PFSK-1 (cell line): ENCODE results near the gene TAF7L.

ENCODE experiments used
- FOXP2 ChIP-seq: optimal IDR thresholded peaks from 2 replicates; pipeline ENCODE3; 2011; ENCODE audit warnings: borderline replicate concordance, control low read depth, inconsistent platforms; ENCODE audit not compliant: insufficient read depth; ENCODE audit errors: extremely low read length, extremely low read depth
- POLR2AphosphoS5 ChIP-seq: IDR thresholded peaks from 2 replicates; pipeline ENCODE4 v1.6.1; 2012; ENCODE audit warnings: low read depth, mild to moderate bottlenecking, control low read depth, low read length, moderate library complexity
- REST ChIP-seq, 2 experiments: IDR thresholded peaks; 2 replicates each; pipeline versions ENCODE4 v1.6.1 to v1.8.0; 2011 to 2012; ENCODE audit warnings: low read depth in 2 of 2, low read length in 2 of 2, control low read depth in 1 of 2, inconsistent platforms in 1 of 2, mild to moderate bottlenecking in 1 of 2, moderate library complexity in 1 of 2; ENCODE audit not compliant: insufficient read depth in 1 of 2
- SIN3A ChIP-seq: IDR thresholded peaks from 2 replicates; pipeline ENCODE4 v1.6.1; 2012; ENCODE audit warnings: mild to moderate bottlenecking, low read length, moderate library complexity, borderline replicate concordance; ENCODE audit not compliant: insufficient read depth
- TAF1 ChIP-seq: IDR thresholded peaks from 2 replicates; pipeline ENCODE4 v1.6.1; 2012; ENCODE audit warnings: low read length, control low read depth, borderline replicate concordance; ENCODE audit not compliant: insufficient read depth

The TAF7L gene

GRCh38 chrX:101232316-101232715 lies 58.8 kb downstream of the TAF7L start:
- TF ChIP-seq SIN3A (no peak), FOXP2 (no peak), TAF1 (no peak), REST (IDR thresholded peaks at IDR 0.05; ENCODE audit: insufficient read depth in 1 of 2, low read depth in 2 of 2, low read length in 2 of 2) (no peak), POLR2AphosphoS5 (no peak)

GRCh38 chrX:101231080-101231479 lies 60.1 kb downstream of the TAF7L start:
- TF ChIP-seq SIN3A (no peak), POLR2AphosphoS5 (no peak)

- TF ChIP-seq REST (IDR thresholded peaks at IDR 0.05; ENCODE audit: insufficient read depth in 1 of 2, low read depth in 2 of 2, low read length in 2 of 2), result no peak
- no peak for TF ChIP-seq SIN3A
- no peak for TF ChIP-seq POLR2AphosphoS5
- no peak for TF ChIP-seq TAF1
- TF ChIP-seq FOXP2, result no peak
Measured at GRCh38 chrX:101230636-101231035, 60.5 kb downstream of the TAF7L start.

- TF ChIP-seq TAF1, result no peak
- no peak for TF ChIP-seq SIN3A
- no peak for TF ChIP-seq FOXP2
- no peak for TF ChIP-seq POLR2AphosphoS5
- no peak for TF ChIP-seq REST (IDR thresholded peaks at IDR 0.05; ENCODE audit: insufficient read depth in 1 of 2, low read depth in 2 of 2, low read length in 2 of 2)
Measured at GRCh38 chrX:101229170-101229569, 62.0 kb downstream of the TAF7L start.

GRCh38 chrX:101223226-101223625 lies 67.9 kb downstream of the TAF7L start:
- TF ChIP-seq SIN3A (no peak), TAF1 (no peak), REST (IDR thresholded peaks at IDR 0.05; ENCODE audit: insufficient read depth in 1 of 2, low read depth in 2 of 2, low read length in 2 of 2) (no peak), FOXP2 (no peak), POLR2AphosphoS5 (no peak)

- TF ChIP-seq POLR2AphosphoS5, result no peak
- TF ChIP-seq SIN3A, result no peak
- no peak for TF ChIP-seq TAF1
- no peak for TF ChIP-seq REST (IDR thresholded peaks at IDR 0.05; ENCODE audit: insufficient read depth in 1 of 2, low read depth in 2 of 2, low read length in 2 of 2)
- TF ChIP-seq FOXP2, result no peak
Measured at GRCh38 chrX:101220662-101221260, 70.4 kb downstream of the TAF7L start.
